GM18870 (cell line): Measurements from ENCODE around the gene CXorf65.

ENCODE experiments used
- ATAC-seq: cut with Tn5 transposase; IDR thresholded peaks from one replicate; pipeline ENCODE4 v1.9.1; 2021; ENCODE audit warnings: moderate library complexity; ENCODE audit not compliant: unreplicated experiment

Gene CXorf65

GRCh38 chrX:71106427-71106826 lies at the start of gene CXorf65:
CXorf65 (minus strand) TSS chrX:71106740; CDS start chrX:71106556, 184 bp downstream.
- no peak for ATAC-seq

- no peak for ATAC-seq
Observed at GRCh38 chrX:71154641-71155040, 48.1 kb upstream of the CXorf65 start.

- ATAC-seq = no peak
Observed at GRCh38 chrX:71154196-71154595, 47.7 kb upstream of the CXorf65 start.

GRCh38 chrX:71151366-71151765 lies 44.8 kb upstream of the CXorf65 start:
- no peak for ATAC-seq

- ATAC-seq = no peak
Observed at GRCh38 chrX:71148278-71148663, 41.7 kb upstream of the CXorf65 start.

- ATAC-seq = no peak
Observed at GRCh38 chrX:71147496-71148277, 41.1 kb upstream of the CXorf65 start.

- ATAC-seq = no peak
Observed at GRCh38 chrX:71144651-71145050, 38.1 kb upstream of the CXorf65 start, which contains the start of gene NLGN3. NLGN3 (plus strand) TSS chrX:71144841; CDS start chrX:71147750, 2,909 bp downstream.

GRCh38 chrX:71143508-71143907 lies 37.0 kb upstream of the CXorf65 start:
- no peak for ATAC-seq

- ATAC-seq = no peak
Observed at GRCh38 chrX:71140440-71140839, 33.9 kb upstream of the CXorf65 start.

GRCh38 chrX:71131510-71131909 lies 25.0 kb upstream of the CXorf65 start:
- no peak for ATAC-seq

GRCh38 chrX:71128915-71129765 lies 22.6 kb upstream of the CXorf65 start:
- peak; percentile 45 for ATAC-seq

GRCh38 chrX:71128166-71128833 lies 21.8 kb upstream of the CXorf65 start:
- ATAC-seq = no peak

GRCh38 chrX:71118985-71119535 lies 12.5 kb upstream of the CXorf65 start:
- no peak for ATAC-seq

- ATAC-seq = no peak
Observed at GRCh38 chrX:71118032-71118984, 11.8 kb upstream of the CXorf65 start, which contains the start of gene MED12. MED12 (plus strand) TSS chrX:71118596; CDS start chrX:71118755, 159 bp downstream.

- ATAC-seq = no peak
Observed at GRCh38 chrX:71117358-71117757, 10.8 kb upstream of the CXorf65 start.

- peak; percentile 15 for ATAC-seq
Observed at GRCh38 chrX:71111921-71112431, 5.4 kb upstream of the CXorf65 start.

- ATAC-seq = peak; percentile 80
Observed at GRCh38 chrX:71111141-71111843, 4.8 kb upstream of the CXorf65 start, which contains the start of gene IL2RG. IL2RG (minus strand) TSS chrX:71111577; CDS start chrX:71111539, 38 bp downstream.

GRCh38 chrX:71109051-71109450 lies 2.5 kb upstream of the CXorf65 start:
- no peak for ATAC-seq
